GM13976 (cell line): ENCODE measurements around the gene MIOX.
A peak's percentile ranks its signal among the peaks of the same experiment; 100 is the strongest.

ENCODE experiments used
- DNase-seq: peaks from one replicate; pipeline ENCODE4 v3.0.0; 2012; ENCODE audit warnings: low spot score
- in situ Hi-C: fragments of 300-500 bp; cut with MboI; formaldehyde crosslinking; loops from one replicate; pipeline ENCODE4 v1.12.0; 2022; ENCODE audit warnings: low sequenced_read_pairs, mixed read lengths, inconsistent platforms; ENCODE audit not compliant: unreplicated experiment
- TF ChIP-seq, protein P1 (sequence below): IDR thresholded peaks from 2 replicates; pipeline ENCODE4 v1.5.1; 2012; ENCODE audit warnings: borderline replicate concordance, mild to moderate bottlenecking; ENCODE audit not compliant: insufficient read depth; ENCODE audit errors: extremely low read depth, missing control alignments, control extremely low read depth

The MIOX gene

DNA sequence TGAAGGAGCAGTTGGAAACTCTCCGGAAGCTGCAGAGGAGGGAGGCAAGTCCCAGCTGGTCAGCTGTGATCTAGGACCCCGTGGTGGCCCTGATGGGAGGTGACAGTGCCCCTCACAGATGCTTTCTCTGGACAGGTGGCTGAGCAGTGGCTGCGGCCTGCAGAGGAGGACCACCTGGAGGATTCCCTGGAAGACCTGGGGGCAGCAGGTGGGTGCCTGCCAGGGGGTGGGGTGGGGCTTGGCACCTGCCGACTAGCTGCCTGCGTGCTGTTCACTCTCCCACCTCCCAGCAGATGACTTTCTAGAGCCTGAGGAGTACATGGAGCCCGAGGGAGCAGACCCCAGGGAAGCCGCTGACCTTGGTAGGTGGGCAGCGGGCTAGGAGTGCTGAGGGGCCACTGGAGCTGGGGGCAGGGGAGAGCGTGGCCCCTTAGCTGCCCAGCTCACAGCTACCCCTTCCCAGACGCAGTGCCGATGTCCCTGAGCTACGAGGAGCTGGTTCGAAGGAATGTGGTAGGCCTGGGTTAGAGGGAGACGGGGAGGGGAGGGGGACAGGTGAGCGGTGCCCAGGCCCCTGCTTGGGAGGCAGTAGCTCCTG lies 35.6 kb downstream of the MIOX start:
- TF ChIP-seq, protein P1, sequence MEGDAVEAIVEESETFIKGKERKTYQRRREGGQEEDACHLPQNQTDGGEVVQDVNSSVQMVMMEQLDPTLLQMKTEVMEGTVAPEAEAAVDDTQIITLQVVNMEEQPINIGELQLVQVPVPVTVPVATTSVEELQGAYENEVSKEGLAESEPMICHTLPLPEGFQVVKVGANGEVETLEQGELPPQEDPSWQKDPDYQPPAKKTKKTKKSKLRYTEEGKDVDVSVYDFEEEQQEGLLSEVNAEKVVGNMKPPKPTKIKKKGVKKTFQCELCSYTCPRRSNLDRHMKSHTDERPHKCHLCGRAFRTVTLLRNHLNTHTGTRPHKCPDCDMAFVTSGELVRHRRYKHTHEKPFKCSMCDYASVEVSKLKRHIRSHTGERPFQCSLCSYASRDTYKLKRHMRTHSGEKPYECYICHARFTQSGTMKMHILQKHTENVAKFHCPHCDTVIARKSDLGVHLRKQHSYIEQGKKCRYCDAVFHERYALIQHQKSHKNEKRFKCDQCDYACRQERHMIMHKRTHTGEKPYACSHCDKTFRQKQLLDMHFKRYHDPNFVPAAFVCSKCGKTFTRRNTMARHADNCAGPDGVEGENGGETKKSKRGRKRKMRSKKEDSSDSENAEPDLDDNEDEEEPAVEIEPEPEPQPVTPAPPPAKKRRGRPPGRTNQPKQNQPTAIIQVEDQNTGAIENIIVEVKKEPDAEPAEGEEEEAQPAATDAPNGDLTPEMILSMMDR, result no peak
- in situ Hi-C loops, result no loop called here
- DNase-seq, result no peak

DNA sequence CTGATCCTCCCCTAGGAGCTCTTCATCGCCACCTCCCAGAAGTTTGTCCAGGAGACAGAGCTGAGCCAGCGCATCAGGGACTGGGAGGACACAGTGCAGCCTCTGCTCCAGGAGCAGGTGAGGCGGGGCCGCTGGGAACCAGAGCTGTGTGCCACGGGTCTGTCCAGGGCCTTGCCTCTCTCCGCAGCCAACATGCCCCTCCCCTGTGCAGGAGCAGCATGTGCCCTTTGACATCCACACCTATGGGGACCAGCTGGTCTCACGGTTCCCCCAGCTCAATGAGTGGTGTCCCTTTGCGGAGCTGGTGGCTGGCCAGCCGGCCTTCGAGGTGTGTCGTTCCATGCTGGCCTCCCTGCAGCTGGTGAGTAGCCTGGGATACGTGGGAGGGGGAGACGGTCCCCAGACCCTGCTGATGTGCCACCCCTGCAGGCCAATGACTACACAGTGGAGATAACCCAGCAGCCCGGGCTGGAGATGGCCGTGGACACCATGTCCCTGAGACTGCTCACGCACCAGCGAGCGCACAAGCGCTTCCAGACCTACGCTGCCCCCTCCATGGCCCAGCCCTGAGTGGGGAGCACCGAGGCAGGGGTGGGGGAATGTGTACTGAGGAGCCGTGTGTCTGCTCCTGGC lies 36.3 kb downstream of the MIOX start:
- in situ Hi-C loops, result no loop called here
- DNase-seq, result no peak
- TF ChIP-seq, protein P1, result no peak

DNA sequence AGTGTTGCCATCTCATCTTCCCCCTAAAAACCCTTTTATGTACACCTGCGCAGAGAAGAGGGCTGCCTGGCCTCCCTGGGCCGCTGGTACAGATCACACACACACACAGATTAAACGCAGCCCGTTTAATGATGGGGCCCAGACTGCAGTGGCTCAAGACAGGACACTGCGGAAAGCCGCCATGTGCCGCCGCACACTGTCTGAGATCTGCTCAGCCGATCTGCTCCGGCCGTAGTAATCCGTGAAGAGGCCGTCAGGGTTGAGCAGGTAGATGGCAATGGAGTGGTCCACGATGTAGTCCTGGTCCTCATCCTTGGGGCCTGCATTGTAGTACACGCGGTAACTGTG lies 36.8 kb downstream of the MIOX start:
- DNase-seq, result no peak
- TF ChIP-seq, protein P1, result no peak
- in situ Hi-C loops, result no loop called here

DNA sequence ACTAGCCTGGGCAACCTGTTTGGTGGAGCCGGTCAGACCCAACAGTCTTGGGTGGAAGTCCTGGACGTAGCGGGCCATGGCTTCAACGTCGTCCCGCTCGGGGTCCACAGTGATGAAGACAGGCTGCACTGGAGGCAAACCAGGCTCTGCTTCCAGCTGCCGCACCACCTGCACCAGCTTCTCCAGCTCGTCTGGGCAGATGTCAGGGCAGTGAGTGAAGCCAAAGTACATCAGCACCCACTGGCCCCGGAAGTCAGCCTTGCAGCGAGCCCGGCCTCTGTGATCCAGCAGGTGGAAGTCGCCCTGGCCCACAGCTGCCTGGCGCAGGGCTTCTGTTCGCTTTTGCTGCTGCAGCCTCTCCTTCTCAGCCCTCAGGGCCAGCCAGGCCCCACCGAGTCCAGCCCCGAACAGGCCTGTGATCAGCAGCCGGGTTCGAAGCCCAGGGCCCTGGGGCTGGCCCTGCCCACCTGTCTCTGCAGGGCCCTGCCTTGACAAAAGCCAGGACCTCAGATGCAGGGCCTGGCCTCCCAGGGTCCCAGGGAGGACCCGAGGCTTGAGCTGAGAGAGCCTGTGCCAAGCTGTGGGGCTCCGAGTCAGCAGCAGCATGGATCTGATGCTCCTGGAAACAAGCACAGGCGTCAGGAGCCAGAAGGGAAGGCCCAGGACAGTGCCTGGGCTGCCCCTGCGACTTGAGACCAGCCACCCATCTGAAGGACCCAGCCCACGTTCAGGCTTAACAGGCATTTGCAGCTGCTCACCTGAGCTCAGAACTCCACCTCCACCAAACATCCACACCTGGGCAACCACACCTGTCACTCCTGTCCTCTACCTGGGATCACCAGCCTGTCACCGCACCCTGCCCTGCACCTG lies 37.4 kb downstream of the MIOX start:
- DNase-seq, result no peak
- in situ Hi-C loops, result no loop called here
- TF ChIP-seq, protein P1, result no peak

DNA sequence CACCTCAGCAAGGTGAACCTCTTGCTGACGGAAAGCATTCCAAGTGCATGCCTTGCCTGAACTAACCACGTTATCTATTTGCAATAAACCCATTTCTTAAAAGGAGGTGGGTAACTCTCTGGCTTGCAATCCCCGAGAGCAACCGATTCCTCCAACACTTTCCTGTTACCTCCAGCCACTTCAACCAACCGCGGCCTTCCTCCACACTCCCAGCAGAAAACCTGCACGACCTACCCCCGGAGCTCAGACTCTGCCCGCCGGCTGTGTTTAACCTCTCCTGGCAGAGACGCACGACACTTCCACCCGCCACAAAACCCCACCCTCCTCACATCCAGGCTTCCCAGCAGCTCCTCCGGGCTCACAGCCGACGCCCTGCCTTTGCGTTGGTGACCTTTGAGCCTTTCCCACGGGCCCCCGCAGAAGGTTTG lies 38.0 kb downstream of the MIOX start:
- in situ Hi-C loops, result no loop called here
- TF ChIP-seq, protein P1, result no peak
- no peak for DNase-seq

DNA sequence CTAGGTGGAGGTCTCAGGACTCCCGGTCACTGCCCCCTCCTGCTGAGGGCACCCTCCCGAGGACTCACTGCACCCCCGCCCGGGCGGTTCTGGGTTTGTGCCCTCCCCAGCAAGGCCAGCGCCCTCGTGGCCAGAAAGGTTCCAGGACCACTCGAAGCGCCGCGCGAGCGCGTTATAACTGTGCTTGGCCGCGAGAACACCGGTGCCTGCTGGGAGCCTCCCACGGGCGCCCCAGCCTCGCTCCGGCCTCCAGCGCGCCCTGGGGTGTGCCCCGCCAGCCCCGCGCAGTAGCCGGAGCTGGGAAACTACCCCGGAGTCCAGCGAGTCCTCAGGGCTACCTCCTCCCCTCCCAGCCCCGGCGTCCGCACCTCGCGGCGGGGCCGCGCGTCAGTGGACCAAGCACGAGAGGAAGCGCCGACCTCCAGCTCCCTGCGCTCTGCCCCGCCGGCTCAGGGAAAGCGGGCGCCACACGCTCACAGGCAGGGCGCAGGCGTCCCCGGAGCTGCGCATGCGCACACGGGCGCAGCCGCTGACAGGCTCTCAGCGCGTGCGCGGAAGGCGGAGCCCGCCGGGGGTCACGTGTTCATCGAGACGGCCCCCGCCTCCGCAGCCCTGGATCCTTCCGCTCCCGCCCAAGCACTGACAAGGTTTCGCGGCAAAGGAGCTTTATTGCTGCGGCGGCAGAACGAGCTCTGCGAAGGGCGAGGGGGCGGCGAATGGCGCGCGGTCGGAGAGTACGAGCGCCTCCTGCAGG lies 38.6 kb downstream of the MIOX start, which contains the start of gene SCO2:
TSS of gene SCO2 (minus strand) at position 495 of the 754 bp plus-strand sequence. CDS start 1,187 bp downstream, outside the sequence.
- in situ Hi-C loops, result no loop called here
- peak; percentile 98 for DNase-seq
- TF ChIP-seq, protein P1, result peak; percentile 67
